ENCODE measurements around the gene CARD19. TPM values are rescaled to one million over a fixed set of nuclear protein-coding genes. Genes with fewer than 3 reads are reported as not detected.
A peak's percentile ranks its signal among the peaks of the same experiment; 100 is the strongest.

The CARD19 gene
- total RNA-seq, 1 donor from 2014 or later = 13.2 TPM

GRCh38 chr9:93130861-93131481 lies 35.0 kb downstream of the CARD19 start:
- Mint-ChIP-seq H3K36me3 (ENCODE audit: low read depth, unreplicated experiment) (no peaks in the 10 kb centered on the region), H3K4me3 (ENCODE audit: unreplicated experiment) (no peak overlapping the region), H3K27me3 (ENCODE audit: unreplicated experiment) (peaks cover 17% of the 10 kb centered on the region), H3K9me3 (ENCODE audit: unreplicated experiment) (no peaks in the 10 kb centered on the region), H3K27ac (ENCODE audit: unreplicated experiment) (peak overlapping the region; percentile 75), H3K4me1 (ENCODE audit: unreplicated experiment) (peaks cover 53% of the 10 kb centered on the region)
- peak; percentile 59 for DNase-seq (ENCODE audit: low spot score)
- TF ChIP-seq, protein P1, sequence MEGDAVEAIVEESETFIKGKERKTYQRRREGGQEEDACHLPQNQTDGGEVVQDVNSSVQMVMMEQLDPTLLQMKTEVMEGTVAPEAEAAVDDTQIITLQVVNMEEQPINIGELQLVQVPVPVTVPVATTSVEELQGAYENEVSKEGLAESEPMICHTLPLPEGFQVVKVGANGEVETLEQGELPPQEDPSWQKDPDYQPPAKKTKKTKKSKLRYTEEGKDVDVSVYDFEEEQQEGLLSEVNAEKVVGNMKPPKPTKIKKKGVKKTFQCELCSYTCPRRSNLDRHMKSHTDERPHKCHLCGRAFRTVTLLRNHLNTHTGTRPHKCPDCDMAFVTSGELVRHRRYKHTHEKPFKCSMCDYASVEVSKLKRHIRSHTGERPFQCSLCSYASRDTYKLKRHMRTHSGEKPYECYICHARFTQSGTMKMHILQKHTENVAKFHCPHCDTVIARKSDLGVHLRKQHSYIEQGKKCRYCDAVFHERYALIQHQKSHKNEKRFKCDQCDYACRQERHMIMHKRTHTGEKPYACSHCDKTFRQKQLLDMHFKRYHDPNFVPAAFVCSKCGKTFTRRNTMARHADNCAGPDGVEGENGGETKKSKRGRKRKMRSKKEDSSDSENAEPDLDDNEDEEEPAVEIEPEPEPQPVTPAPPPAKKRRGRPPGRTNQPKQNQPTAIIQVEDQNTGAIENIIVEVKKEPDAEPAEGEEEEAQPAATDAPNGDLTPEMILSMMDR (IDR thresholded peaks at IDR 0.05; ENCODE audit: unreplicated experiment) = no peak

- no peak overlapping the region for H3K4me3 Mint-ChIP-seq (ENCODE audit: unreplicated experiment)
These were observed 35.7 kb downstream of the CARD19 start for GRCh38 chr9:93131599-93132286.

DNA sequence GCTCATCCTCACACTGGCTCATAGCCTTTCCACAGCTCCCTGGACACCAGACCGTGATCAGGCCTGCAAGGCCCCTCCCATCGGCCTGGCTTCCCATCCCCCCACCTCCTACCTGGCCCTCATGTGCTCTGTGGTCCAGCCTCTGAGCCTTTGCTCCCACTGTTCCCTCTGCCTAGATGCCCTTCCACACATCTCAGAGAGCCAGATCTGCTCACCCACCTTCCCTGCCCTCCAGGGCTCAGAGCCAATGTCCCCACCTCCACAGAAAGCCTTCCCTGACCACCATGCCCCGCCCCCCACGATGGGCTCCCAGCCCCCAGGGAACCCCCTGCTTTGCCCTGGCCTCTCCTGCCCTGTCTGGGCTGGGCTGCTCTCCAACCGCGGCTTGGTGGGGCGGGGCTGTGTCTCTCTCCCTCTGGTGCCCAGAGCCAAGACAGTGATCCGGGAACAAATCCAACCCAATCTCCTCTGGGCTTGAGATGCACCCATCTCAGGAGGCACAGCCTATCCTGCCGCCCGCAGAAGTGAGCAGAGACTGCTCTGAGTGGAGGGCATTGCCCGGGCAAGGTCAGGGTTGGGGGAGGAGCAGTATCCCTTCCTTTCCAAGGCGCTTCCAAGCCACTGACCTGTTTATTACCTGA lies 36.4 kb downstream of the CARD19 start:
- Mint-ChIP-seq H3K4me3 (ENCODE audit: unreplicated experiment) (no peak overlapping the region), H3K4me1 (ENCODE audit: unreplicated experiment) (peaks cover 43% of the 10 kb centered on the region)

More at GRCh38 chr9:93131599-93132286, 35.7 kb downstream of the CARD19 start:
- no peak for DNase-seq (ENCODE audit: low spot score)
- Mint-ChIP-seq H3K36me3 (ENCODE audit: low read depth, unreplicated experiment) (no peaks in the 10 kb centered on the region), H3K27ac (ENCODE audit: unreplicated experiment) (peak overlapping the region; percentile 75), H3K4me1 (ENCODE audit: unreplicated experiment) (peaks cover 49% of the 10 kb centered on the region), H3K9me3 (ENCODE audit: unreplicated experiment) (no peaks in the 10 kb centered on the region), H3K27me3 (ENCODE audit: unreplicated experiment) (peaks cover 17% of the 10 kb centered on the region)
- TF ChIP-seq, protein P1 (IDR thresholded peaks at IDR 0.05; ENCODE audit: unreplicated experiment) = no peak

GRCh38 chr9:93132946-93133680 lies 37.1 kb downstream of the CARD19 start:
- Mint-ChIP-seq H3K4me3 (ENCODE audit: unreplicated experiment) (peak overlapping the region; percentile 76), H3K27ac (ENCODE audit: unreplicated experiment) (no peak overlapping the region), H3K9me3 (ENCODE audit: unreplicated experiment) (no peaks in the 10 kb centered on the region), H3K4me1 (ENCODE audit: unreplicated experiment) (peaks cover 39% of the 10 kb centered on the region), H3K27me3 (ENCODE audit: unreplicated experiment) (peaks cover 14% of the 10 kb centered on the region), H3K36me3 (ENCODE audit: low read depth, unreplicated experiment) (no peaks in the 10 kb centered on the region)
- DNase-seq (ENCODE audit: low spot score) = no peak
- TF ChIP-seq, protein P1 (IDR thresholded peaks at IDR 0.05; ENCODE audit: unreplicated experiment) = no peak

More for the DNA sequence above, 36.4 kb downstream of the CARD19 start:
- Mint-ChIP-seq H3K27ac (ENCODE audit: unreplicated experiment) (no peak overlapping the region), H3K9me3 (ENCODE audit: unreplicated experiment) (no peaks in the 10 kb centered on the region), H3K27me3 (ENCODE audit: unreplicated experiment) (peaks cover 15% of the 10 kb centered on the region), H3K36me3 (ENCODE audit: low read depth, unreplicated experiment) (no peaks in the 10 kb centered on the region)
- DNase-seq (ENCODE audit: low spot score) = no peak
- TF ChIP-seq, protein P1 (IDR thresholded peaks at IDR 0.05; ENCODE audit: unreplicated experiment) = no peak

All from endothelial cell (in vitro differentiated cells).